Stimulated activated naive CD4-positive, alpha-beta T cell (primary cell): ENCODE results near the gene UBE2QL1.

Experiments
- DNase-seq, 6 experiments: peaks; one replicate each; lab custom pipeline; 2025; lab: John Stamatoyannopoulos, UW

Gene UBE2QL1

DNA sequence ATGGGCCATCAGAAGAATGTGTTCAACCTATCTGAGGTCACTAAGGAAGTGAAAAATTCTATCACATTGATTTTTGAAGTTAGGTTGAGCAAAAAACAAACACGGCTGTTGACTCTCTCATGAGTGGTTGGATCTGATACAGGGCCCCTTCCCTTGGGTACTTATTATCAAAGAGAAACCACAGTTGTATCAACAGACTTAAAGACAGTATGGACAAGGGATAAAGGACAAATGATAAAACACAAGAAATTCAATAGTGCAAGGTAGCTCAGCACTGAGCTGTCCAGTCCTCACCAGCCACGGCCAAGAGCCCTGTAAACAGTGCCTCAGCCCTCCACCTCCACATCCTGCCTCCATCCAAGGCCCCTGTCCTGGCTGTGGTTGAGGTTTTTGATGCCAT, 86.9 kb downstream of the UBE2QL1 start:
- no peak for DNase-seq

DNA sequence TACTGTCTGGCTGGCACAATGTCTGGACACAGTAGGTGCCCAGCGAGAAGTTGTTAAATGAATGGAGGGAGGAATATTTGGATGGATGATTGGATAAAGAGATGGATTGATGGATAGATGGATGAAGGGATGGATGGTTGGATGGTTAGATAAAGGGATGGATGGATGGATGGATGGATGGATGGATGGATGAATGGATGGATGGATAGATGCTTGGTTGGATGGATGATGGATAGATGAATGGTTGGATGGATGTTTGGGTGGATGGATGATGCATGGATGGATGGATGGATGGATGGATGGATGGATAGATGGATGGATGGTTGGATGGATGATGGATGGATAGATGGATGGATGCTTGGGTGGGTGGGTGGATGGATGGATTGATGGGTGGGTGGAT, 90.4 kb downstream of the UBE2QL1 start:
- no peak for DNase-seq

DNA sequence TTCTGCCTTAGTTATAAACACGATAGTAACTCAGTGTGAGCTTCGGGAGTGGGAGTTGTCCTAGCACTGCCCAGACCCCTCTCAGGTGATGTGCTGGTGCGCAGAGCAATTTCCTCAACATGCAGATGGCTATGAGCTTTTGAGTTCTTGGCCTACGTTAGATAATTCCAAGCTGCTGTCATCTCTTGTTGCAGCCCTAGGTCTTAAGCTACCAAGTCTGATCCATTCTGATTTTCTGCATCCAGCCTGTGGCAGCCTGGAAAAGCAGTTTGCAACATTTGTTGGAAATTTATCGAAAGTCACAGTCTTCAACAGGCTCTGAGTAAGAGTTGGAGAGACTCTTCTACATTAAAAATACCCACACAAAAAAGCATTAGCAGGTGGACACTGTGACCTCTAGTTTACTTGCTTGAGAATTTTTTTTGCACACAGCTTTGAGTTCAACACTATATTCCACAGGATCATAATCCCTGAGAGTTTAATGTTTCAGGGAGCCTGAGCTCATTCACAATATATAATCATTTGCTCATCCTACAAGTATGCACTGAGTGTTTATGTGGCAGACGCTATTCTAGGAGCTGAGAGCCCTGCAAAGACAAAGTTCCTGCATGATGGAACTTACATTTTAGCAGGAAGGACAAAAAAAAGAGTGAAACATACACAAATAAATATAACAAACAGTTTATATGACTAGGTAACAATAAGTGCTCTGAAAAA, 91.6 kb downstream of the UBE2QL1 start:
- no peak for DNase-seq

DNA sequence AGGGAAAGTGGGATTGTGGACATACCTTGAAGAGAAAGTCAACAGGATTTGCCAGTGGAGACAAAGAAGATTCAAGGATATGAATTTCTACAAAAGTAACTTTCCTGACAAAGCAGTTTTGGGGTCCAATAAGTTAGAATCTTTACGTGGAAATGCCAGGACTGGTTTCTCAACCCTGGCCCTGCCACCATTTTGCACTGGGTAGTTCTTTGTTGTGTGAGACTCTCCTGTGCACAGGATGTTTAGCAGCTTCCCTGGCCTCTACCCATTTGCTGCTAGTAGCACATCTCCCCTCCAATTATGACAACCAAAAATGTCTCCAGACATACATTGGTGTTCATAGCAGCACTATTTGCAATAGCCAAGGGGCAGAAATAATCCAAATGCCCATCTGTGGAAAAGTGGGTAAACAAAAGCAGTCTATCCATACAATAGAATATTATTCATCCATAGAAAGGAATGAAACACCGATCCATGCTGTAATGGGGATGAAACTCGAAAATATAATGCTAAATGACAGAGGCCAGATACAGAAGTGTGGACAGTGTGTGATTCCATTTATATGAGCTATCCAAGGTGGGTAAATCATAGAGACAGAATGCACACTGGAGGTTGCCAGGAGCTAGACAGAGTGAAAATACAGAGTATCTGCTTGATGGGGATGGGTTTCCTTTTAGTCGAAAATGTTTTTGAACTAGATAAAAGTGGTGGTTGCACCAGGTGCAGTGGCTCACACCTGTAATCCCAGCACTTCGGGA, 92.8 kb downstream of the UBE2QL1 start:
- DNase-seq = no peak

DNA sequence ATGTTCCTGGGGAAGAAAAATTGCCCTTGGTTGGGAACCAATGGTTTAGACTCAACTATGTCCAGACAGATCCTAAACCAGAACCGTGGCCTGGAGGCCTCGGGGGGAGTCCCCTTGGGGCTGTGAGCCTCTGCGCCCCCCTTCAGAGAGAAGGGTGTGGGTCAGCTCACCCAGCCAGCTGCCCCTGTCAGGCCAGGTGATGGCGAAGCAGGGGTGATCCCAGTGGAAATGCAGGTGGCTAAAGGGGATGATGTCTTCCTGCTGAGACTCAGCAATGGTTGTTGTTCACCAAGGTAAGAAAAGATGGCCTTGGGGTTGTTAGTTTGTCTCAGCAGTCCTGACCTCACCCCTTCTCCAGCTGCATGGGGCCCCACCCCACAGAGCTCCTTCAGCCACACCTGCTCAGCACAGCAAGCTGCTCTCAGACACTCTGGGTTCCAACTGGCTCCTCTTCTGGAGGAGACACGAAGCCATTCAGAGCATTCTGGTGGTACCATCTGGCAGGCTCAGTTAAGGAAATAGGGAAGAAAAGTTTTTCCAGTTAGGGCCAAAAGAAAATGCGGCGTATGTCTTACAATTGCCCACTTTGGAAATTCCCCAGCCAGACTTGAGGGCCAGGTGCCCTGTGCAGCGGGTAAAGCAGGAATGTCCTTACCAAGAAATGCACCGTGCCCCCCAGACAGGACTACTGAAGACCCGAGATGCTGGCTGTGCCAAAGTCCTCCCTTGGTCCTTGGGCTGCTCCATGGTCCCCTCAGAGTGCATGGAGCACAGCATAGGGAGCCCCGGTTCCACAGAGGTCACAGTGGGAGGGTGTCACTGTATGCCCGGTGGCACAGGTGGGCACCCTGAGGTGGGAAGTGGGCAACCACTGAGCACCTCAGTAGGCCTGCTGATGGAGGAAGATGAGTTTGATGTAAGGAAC, 94.0 kb downstream of the UBE2QL1 start:
- DNase-seq = no peak

DNA sequence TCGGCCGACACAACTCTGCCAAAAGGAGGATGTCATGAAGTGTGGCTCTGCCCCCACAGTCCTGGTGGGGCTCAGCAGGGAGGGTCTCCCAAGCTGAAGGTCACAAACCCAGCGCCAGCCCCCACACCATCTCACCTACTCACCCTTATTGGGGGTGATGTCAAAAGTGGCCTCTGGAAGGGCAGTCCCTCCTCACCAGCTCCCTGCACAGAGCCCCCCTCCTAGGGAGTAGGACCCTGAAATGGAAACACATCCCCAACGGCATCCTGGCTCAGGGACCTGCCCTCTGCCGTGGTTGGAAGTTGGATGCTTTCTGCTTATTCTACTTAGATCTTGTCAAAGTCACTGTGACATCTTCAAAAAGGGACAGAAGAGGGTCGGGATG, 94.7 kb downstream of the UBE2QL1 start:
- DNase-seq = no peak

DNA sequence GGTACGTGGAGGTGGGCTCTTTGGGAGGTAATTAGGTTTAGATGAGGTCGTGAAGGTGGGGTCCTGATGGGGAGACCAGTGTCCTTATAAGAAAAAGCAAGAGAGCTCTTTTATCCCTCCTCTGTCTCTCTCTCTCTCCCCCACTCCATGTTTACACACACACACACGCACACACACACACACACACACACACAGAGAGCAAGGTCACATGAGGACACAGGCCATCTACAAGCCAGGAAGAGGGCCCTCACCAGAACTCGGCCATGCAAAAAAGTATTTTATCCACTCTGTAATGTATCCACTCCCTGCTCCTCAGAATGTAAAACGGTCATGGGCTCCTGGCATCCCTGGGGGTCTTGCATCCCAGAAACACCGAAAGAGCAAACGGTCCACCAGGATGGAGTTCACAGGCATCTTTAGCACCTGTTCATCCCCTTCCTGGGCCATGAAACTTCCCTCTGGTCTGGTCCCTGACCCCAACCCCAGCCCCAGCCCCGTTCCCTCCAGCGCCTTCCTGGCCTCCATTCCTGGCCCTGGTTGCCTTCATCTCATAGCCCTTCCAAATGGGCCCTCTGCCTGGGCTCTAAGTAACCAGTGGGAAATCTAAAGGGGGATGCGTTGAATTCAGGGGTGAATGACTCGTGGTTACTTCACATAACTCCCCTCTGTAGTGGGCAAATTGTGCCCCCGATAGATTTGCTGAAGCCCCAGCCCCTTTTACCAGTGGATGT, 95.3 kb downstream of the UBE2QL1 start:
- no peak for DNase-seq
